ENCODE data around the gene TRIML1. TPM values are rescaled to one million over a fixed set of nuclear protein-coding genes. Genes with fewer than 3 reads are reported as not detected.

TRIML1 gene
- total and polyA plus RNA-seq, 2 of the 13 experiments (the other 11 are each of a cell fraction or from before 2014, with no cell fraction given), result not detected

DNA sequence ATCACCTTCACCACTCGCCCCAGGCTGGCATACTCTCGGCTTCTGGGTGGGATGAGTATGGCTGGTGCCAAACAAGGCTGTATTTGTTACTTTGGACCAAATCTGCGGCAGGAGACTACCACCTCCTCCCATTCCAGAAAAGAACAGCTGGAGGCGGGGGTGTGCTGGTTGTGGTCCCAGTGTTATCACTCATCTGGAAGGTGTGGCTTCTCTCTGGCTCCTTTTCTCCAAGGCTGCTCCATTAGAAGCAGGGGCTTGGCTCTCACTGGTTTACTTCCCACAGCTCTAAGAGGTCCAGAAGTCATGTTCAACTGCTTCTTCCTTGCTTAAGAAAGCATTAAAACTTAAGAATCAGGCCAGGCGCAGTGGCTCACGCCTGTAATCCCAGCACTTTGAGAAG, 27.3 kb upstream of the TRIML1 start:
- no peaks in the 10 kb centered on the region for H3K9me3 ChIP-seq (ENCODE audit: low read length)
- no peak overlapping the region for H2AFZ ChIP-seq (ENCODE audit: low read length)
- TF ChIP-seq HDAC6 (IDR thresholded peaks at IDR 0.05; ENCODE audit: low read depth, low read length), result no peak
- no peak for TF ChIP-seq ZFP41 (CRISPR knock-in tag; IDR thresholded peaks at IDR 0.05; ENCODE audit: borderline replicate concordance)
- TF ChIP-seq PITX1 (CRISPR knock-in tag; IDR thresholded peaks at IDR 0.05), result no peak
- no peak for TF ChIP-seq ATF7-NPFF (CRISPR knock-in tag; IDR thresholded peaks at IDR 0.05; ENCODE audit: low read depth)
- TF ChIP-seq HCFC1 (IDR thresholded peaks at IDR 0.05; ENCODE audit: low read depth, low read length), result no peak
- no peak for TF ChIP-seq ZKSCAN1 (IDR thresholded peaks at IDR 0.05; ENCODE audit: low read length)
- TF ChIP-seq ZFP37 (CRISPR knock-in tag; IDR thresholded peaks at IDR 0.05; ENCODE audit: borderline replicate concordance), result no peak
- TF ChIP-seq SPEN (CRISPR knock-in tag; IDR thresholded peaks at IDR 0.05; ENCODE audit: low read depth), result no peak
- no peak for TF ChIP-seq BCL3 (CRISPR knock-in tag; IDR thresholded peaks at IDR 0.05)
- no peak for TF ChIP-seq KLF16 (CRISPR knock-in tag; IDR thresholded peaks at IDR 0.05)
- TF ChIP-seq KDM1A (CRISPR knock-in tag; IDR thresholded peaks at IDR 0.05), result no peak
- no peak overlapping the region for H3K9ac ChIP-seq (ENCODE audit: insufficient read depth, low read depth, low read length)
- 36% methylated on average over 3 of the region's 6 CpGs for WGBS (ENCODE audit: low lambda C conversion rate)
- H3K4me2 ChIP-seq (ENCODE audit: low read depth, low read length), result no peak overlapping the region
- no peaks in the 10 kb centered on the region for H3K36me3 ChIP-seq (replicated peaks in 1 of 2; ENCODE audit: control insufficient read depth in 1 of 2, insufficient read depth in 2 of 2, low read length in 2 of 2)
- no peaks in the 10 kb centered on the region for H3K4me1 ChIP-seq (ENCODE audit: insufficient read depth, low read length)
- in situ Hi-C loops (cut with HindIII; ENCODE audit: extremely low pct_ligation_motif_present, low pct_unique_long_range_greater_than_20kb), result no loop called here
- DNase-seq (ENCODE audit: low spot score) (no peak), FAIRE-seq (no peak), ATAC-seq (no peak)
- no peak overlapping the region for H3K4me3 ChIP-seq (replicated peaks in 1 of 3; ENCODE audit: insufficient read depth in 1 of 3, low read depth in 2 of 3, low read length in 3 of 3)
- CTCF ChIA-PET (ENCODE audit: low intra/inter-chr PET ratio, low total read pairs), result no interaction called here
- H3K27me3 ChIP-seq (ENCODE audit: control insufficient read depth in 1 of 2, insufficient read depth in 2 of 2, low read length in 2 of 2), result no peaks in the 10 kb centered on the region; a peak in 1 of 5 replicates
- no peaks in the 10 kb centered on the region for H3K79me2 ChIP-seq (ENCODE audit: insufficient read depth, low read length)
- BruUV-seq (replicated peaks), result no TSS peak
- H3K27ac ChIP-seq (ENCODE audit: extremely low read length, insufficient read depth, low read length), result no peak overlapping the region
- intact Hi-C loops (cut with micrococcal nuclease; ENCODE audit: unreplicated experiment), result no loop called here
- no peaks in the 10 kb centered on the region for H4K20me1 ChIP-seq (ENCODE audit: insufficient read depth, low read length)
- POLR2A ChIA-PET, result no interaction called here

Data from HepG2 (cell line).